GM12878 (cell line): ENCODE data around the gene CAMKMT. TPM values are rescaled to one million over a fixed set of nuclear protein-coding genes. Genes with fewer than 3 reads are reported as not detected.

ENCODE experiments used
- PKNOX1 ChIP-seq: fragments of 450-650 bp; IDR thresholded peaks from 2 replicates; pipeline ENCODE4 v1.6.1; 2016; ENCODE audit warnings: mild to moderate bottlenecking
- POU2F2 ChIP-seq: IDR thresholded peaks from 3 replicates; pipeline ENCODE4 v1.6.1; 2011; ENCODE audit warnings: low read depth, mild to moderate bottlenecking, low read length, borderline replicate concordance
- REST ChIP-seq: IDR thresholded peaks from 2 replicates; pipeline ENCODE4 v1.6.1; 2012; ENCODE audit warnings: mild to moderate bottlenecking, low read depth, low read length
- WRNIP1 ChIP-seq: IDR thresholded peaks from 2 replicates; pipeline ENCODE4 v1.6.1; 2011; ENCODE audit warnings: low read depth, low read length, improper control_type of control experiment, borderline replicate concordance
- ZNF24 ChIP-seq: fragments of 450-650 bp; IDR thresholded peaks from 2 replicates; pipeline ENCODE4 v1.6.1; 2017; ENCODE audit warnings: antibody characterized with exemption, mild to moderate bottlenecking
- ZNF687 ChIP-seq: fragments of 450-650 bp; IDR thresholded peaks from 2 replicates; pipeline ENCODE4 v1.6.1; 2017; ENCODE audit warnings: mild to moderate bottlenecking, moderate library complexity
- polyA plus RNA-seq, 11 experiments: library from polyadenylated mRNA; depleted of rRNA in 4 of 11; unstranded in 6 of 11; stranded (reverse) in 5 of 11; fragments of >200 nt; fragmentation: Nextera tagmentation in 4 of 11; fragmentation: Illumina TruSeq in 1 of 11; extraction: Ambion mirVana in 4 of 11; extraction: Trizol in 1 of 11; gene quantifications; 1 replicate in 1 of 11; 2 replicates in 10 of 11; pipeline versions ENCODE4 v1.2.1 to v1.2.3, GENCODE V29; 2011 to 2016; ENCODE audit warnings: inconsistent platforms in 2 of 11, missing spikeins in 2 of 11, low read depth in 1 of 11
- total RNA-seq, 4 experiments: library from RNA; depleted of rRNA in 3 of 4; stranded (reverse); fragments of >200 nt in 3 of 4; fragmentation: Illumina TruSeq in 1 of 4; extraction: Trizol in 1 of 4; gene quantifications; 2 replicates each; pipeline versions ENCODE4 v1.2.1 to v1.2.3, GENCODE V29; 2013 to 2021
- TF ChIP-seq, protein P1 (sequence below): fragments of 450-650 bp; IDR thresholded peaks from 2 replicates; pipeline ENCODE4 v1.6.1; 2017; ENCODE audit warnings: low read depth, mild to moderate bottlenecking, moderate library complexity

Gene CAMKMT
- total and polyA plus RNA-seq, 10 of the 15 experiments (the other 5 are each of a cell fraction or from before 2014, with no cell fraction given): 2.7 to 16.0 (median 11.8) TPM

DNA sequence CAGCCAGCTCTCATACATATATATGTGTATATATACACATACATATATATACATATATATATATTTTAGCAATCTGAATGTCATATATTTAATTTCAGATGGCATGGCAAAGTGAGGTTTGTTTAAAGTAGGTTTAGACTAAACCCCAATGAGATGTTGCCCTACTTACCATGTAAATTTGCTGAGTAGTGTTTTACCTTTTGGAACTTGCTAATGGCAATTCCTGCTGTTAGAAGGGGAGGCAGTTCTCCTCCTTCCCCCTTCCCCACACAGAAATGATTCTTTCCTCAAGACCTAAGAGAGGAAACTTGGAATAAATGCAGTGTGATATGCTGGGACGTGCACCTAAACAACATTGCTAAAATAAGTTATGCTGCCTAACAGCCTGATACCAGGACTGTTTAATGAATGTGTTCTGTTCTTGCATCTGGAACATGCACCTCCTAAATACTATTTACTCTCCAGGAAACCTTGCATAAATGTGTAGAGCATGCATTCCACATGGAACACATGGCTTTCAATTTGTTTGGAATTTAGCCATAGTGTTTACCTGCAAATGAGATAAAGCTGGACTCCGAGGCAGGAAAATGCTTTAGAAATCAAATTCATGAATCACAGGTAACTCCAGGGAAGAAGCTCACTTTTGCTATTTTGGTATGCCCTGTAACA lies 326.8 kb downstream of the CAMKMT start (continued):
- TF ChIP-seq ZNF687: no peak
- TF ChIP-seq REST: no peak
- TF ChIP-seq PKNOX1: no peak
- TF ChIP-seq POU2F2: no peak
- no peak for TF ChIP-seq ZNF24
- TF ChIP-seq, protein P1, sequence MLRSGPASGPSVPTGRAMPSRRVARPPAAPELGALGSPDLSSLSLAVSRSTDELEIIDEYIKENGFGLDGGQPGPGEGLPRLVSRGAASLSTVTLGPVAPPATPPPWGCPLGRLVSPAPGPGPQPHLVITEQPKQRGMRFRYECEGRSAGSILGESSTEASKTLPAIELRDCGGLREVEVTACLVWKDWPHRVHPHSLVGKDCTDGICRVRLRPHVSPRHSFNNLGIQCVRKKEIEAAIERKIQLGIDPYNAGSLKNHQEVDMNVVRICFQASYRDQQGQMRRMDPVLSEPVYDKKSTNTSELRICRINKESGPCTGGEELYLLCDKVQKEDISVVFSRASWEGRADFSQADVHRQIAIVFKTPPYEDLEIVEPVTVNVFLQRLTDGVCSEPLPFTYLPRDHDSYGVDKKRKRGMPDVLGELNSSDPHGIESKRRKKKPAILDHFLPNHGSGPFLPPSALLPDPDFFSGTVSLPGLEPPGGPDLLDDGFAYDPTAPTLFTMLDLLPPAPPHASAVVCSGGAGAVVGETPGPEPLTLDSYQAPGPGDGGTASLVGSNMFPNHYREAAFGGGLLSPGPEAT: no peak
- TF ChIP-seq WRNIP1: no peak
